ENCODE measurements around the gene CCNE1.

GRCh38 chr19:29781386-29782259 lies 30.2 kb upstream of the CCNE1 start:
- TF ChIP-seq CTCF (optimal IDR thresholded peaks at IDR 0.05 in 1 of 3, IDR thresholded peaks at IDR 0.05 in 1 of 3, conservative IDR thresholded peaks at IDR 0.05 in 1 of 3; ENCODE audit: extremely low read depth in 1 of 3, insufficient read depth in 2 of 3, low read length in 3 of 3) = no peak
- TF ChIP-seq EZH2 (IDR thresholded peaks at IDR 0.05; ENCODE audit: low read length) = no peak

Data from keratinocyte (primary cell).